Endothelial cell of umbilical vein (primary cell): ENCODE results near the gene AGBL3. TPM values are rescaled to one million over a fixed set of nuclear protein-coding genes. Genes with fewer than 3 reads are reported as not detected.

ENCODE experiments used
- BruUV-seq: library from RNA; stranded (reverse); fragments of 400-500 nt; replicated peaks from 2 replicates; lab custom pipeline; 2021; lab: Mats Ljungman, UMichigan
- CTCF ChIA-PET: fragments of 300-600, 350-600 bp; sonication (Branson Sonifier 250); formaldehyde crosslinking; loops from one replicate; lab custom pipeline; 2021; ENCODE audit warnings: antibody characterized with exemption, inconsistent platforms; lab: Charles Lee
- POLR2A ChIA-PET: fragments of 300-600, 350-600 bp; sonication (Branson Sonifier 250); formaldehyde crosslinking; loops from one replicate; lab custom pipeline; 2021; ENCODE audit warnings: antibody characterized with exemption, inconsistent platforms; lab: Charles Lee
- DNase-seq: peaks from one replicate; pipeline ENCODE4 v3.0.0-alpha.2; 2011; ENCODE audit warnings: low read depth, low spot score
- FAIRE-seq: peaks from 2 replicates; lab custom pipeline; 2011; peaks lifted over from hg19 to GRCh38; lab: Jason Lieb, UNC
- H2AFZ ChIP-seq: 2 replicates; pipeline ENCODE4 v1.6.0; 2012; ENCODE audit warnings: low read depth, low read length, control low read depth, inconsistent platforms
- H3K27ac ChIP-seq: 2 replicates; pipeline ENCODE4 v1.5.1; 2011; ENCODE audit warnings: low read depth, mild to moderate bottlenecking, control low read depth, low read length, moderate library complexity; ENCODE audit not compliant: insufficient read depth
- H3K27me3 ChIP-seq, 2 experiments: 2 replicates each; pipeline versions ENCODE4 v1.6.0 to v1.6.1; 2011; ENCODE audit warnings: low read length in 2 of 2, mixed read lengths in 1 of 2; ENCODE audit not compliant: control insufficient read depth in 2 of 2, insufficient read depth in 2 of 2
- H3K36me3 ChIP-seq, 2 experiments: 2 replicates in 1 of 2; 3 replicates in 1 of 2; pipeline ENCODE4 v1.5.1; 2011; ENCODE audit warnings: low read length in 2 of 2, mild to moderate bottlenecking in 1 of 2, moderate library complexity in 1 of 2; ENCODE audit not compliant: control insufficient read depth in 2 of 2, insufficient read depth in 2 of 2; ENCODE audit errors: extremely low read depth in 1 of 2
- H3K4me1 ChIP-seq: 3 replicates; pipeline ENCODE4 v1.5.1; 2011; ENCODE audit warnings: mild to moderate bottlenecking, low read length; ENCODE audit not compliant: control insufficient read depth, insufficient read depth; ENCODE audit errors: extremely low read depth
- H3K4me2 ChIP-seq: 2 replicates; pipeline ENCODE4 v1.6.1; 2011; ENCODE audit warnings: low read length, control low read depth, mixed read lengths; ENCODE audit not compliant: insufficient read depth
- H3K4me3 ChIP-seq, 3 experiments: fragments of 200-600 bp in 1 of 3; sonication (generic), shearing (Covaris generic) in 1 of 3; replicated peaks in 1 of 3; 2 replicates each; pipeline ENCODE4 v1.5.1; 2011 to 2016; ENCODE audit warnings: control low read depth in 3 of 3, low read length in 3 of 3, mild to moderate bottlenecking in 2 of 3, inconsistent platforms in 1 of 3, low read depth in 1 of 3, moderate library complexity in 1 of 3; ENCODE audit not compliant: insufficient read depth in 1 of 3
- H3K79me2 ChIP-seq: 2 replicates; pipeline ENCODE4 v1.6.0; 2012; ENCODE audit warnings: low read length, inconsistent platforms; ENCODE audit not compliant: control insufficient read depth, insufficient read depth
- H3K9ac ChIP-seq: replicated peaks from 2 replicates; pipeline ENCODE3; 2011; ENCODE audit warnings: low read length, control low read depth; ENCODE audit not compliant: insufficient read depth; ENCODE audit errors: extremely low read depth
- H3K9me1 ChIP-seq: replicated peaks from 3 replicates; pipeline ENCODE4 v1.6.0; 2011; ENCODE audit warnings: mild to moderate bottlenecking, low read length; ENCODE audit not compliant: control insufficient read depth, insufficient read depth; ENCODE audit errors: extremely low read depth
- H3K9me3 ChIP-seq: replicated peaks from 2 replicates; pipeline ENCODE4 v1.5.1; 2012; ENCODE audit warnings: low read length, inconsistent platforms; ENCODE audit not compliant: control insufficient read depth, insufficient read depth
- H4K20me1 ChIP-seq: replicated peaks from 2 replicates; pipeline ENCODE3; 2011; ENCODE audit warnings: mild to moderate bottlenecking, low read length; ENCODE audit not compliant: control insufficient read depth, insufficient read depth; ENCODE audit errors: extremely low read depth
- EZH2 ChIP-seq: IDR thresholded peaks from 2 replicates; pipeline ENCODE4 v1.6.1; 2012; ENCODE audit warnings: borderline replicate concordance, low read depth, mild to moderate bottlenecking, moderate library complexity, low read length, inconsistent platforms; ENCODE audit not compliant: severe bottlenecking
- FOS ChIP-seq: IDR thresholded peaks from 2 replicates; pipeline ENCODE4 v1.6.1; 2011; ENCODE audit warnings: mild to moderate bottlenecking, low read length, moderate library complexity, borderline replicate concordance; ENCODE audit not compliant: insufficient read depth
- GATA2 ChIP-seq: IDR thresholded peaks from 2 replicates; pipeline ENCODE4 v1.7.0; 2011; ENCODE audit warnings: low read depth, mild to moderate bottlenecking, moderate library complexity, mixed read lengths, low read length; ENCODE audit not compliant: insufficient read length, insufficient read depth
- JUN ChIP-seq: IDR thresholded peaks from 2 replicates; pipeline ENCODE4 v1.6.1; 2011; ENCODE audit warnings: borderline replicate concordance, low read depth; ENCODE audit not compliant: insufficient read length, insufficient read depth
- MAX ChIP-seq: IDR thresholded peaks from 2 replicates; pipeline ENCODE4 v1.6.1; 2011; ENCODE audit not compliant: insufficient read depth, insufficient read length
- MYC ChIP-seq: IDR thresholded peaks from one replicate; pipeline ENCODE4 v1.6.1; 2011; ENCODE audit warnings: mild to moderate bottlenecking, low read depth, low read length
- POLR2A ChIP-seq: IDR thresholded peaks from 2 replicates; pipeline ENCODE4 v1.6.1; 2012; ENCODE audit warnings: low read depth, mild to moderate bottlenecking, control low read depth, low read length
- POLR2AphosphoS5 ChIP-seq: IDR thresholded peaks from 2 replicates; pipeline ENCODE4 v1.6.1; 2012; ENCODE audit warnings: low read depth, mild to moderate bottlenecking, control low read depth, low read length, moderate library complexity; ENCODE audit not compliant: insufficient read depth
- dilution Hi-C: fragments of 300-500 bp; cut with MboI; formaldehyde crosslinking; loops from one replicate; pipeline ENCODE4 v1.15.0; 2019; ENCODE audit warnings: low sequenced_read_pairs; ENCODE audit not compliant: extremely low pct_ligation_motif_present
- intact Hi-C: fragments of 100-400 bp; cut with micrococcal nuclease; formaldehyde crosslinking; loops from one replicate; pipeline ENCODE4 v1.10.0; 2022
- polyA plus RNA-seq, 4 experiments: library from polyadenylated mRNA; depleted of rRNA in 3 of 4; stranded (reverse) in 3 of 4; unstranded in 1 of 4; fragments of >200 nt; gene quantifications; 2 replicates each; pipeline versions ENCODE4 v1.2.1 to v1.2.3, GENCODE V29; 2011 to 2012; ENCODE audit warnings: missing spikeins in 1 of 4
- total RNA-seq: library from RNA; stranded (reverse); gene quantifications from 2 replicates; pipeline ENCODE4 v1.2.3, GENCODE V29; 2021
- TF ChIP-seq, protein P1 (sequence below), 2 donors: IDR thresholded peaks; 1 replicate in 1 of 2; 2 replicates in 1 of 2; pipeline ENCODE4 v1.5.1; 2011; ENCODE audit warnings: low read length in 2 of 2, mild to moderate bottlenecking in 2 of 2, moderate library complexity in 2 of 2, control low read depth in 1 of 2, inconsistent platforms in 1 of 2, low read depth in 1 of 2; ENCODE audit not compliant: insufficient read depth in 1 of 2; ENCODE audit errors: extremely low read depth in 1 of 2

Gene AGBL3
- total and polyA plus RNA-seq, 2 donors (not counting 3 experiments of a cell fraction or from before 2014, with no cell fraction given) = 0.97 to 3.2 TPM

DNA sequence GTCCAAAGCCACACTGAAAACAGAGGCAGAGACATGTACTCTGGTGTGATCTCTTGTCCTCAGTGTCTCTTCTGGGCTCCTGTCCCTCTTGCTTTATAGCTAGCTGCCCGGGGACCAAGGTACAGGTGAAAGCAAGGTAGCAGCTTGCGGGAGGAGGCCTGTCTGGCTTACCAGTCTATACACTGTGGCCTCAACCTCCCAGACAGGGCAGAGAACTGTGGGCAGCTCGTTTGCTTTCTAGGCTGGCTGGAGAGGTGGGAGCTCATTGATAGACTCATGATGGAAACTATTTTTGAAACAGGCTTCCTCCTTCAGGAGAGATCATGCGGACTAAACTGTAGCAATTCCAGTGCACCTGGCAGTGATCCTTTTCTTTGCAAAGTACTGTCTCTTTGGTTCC is 179.6 kb downstream of the AGBL3 start:
- Histone ChIP-seq H3K27ac (no peak overlapping the region), H3K9me3 (no peaks in the 10 kb centered on the region), H3K36me3 (peaks cover 4% of the 10 kb centered on the region in 2 experiments), H3K4me1 (peaks cover 34% of the 10 kb centered on the region), H3K9ac (no peak overlapping the region), H3K79me2 (peaks cover 3% of the 10 kb centered on the region), H3K9me1 (no peaks in the 10 kb centered on the region), H3K4me3 (no peak overlapping the region), H4K20me1 (no peaks in the 10 kb centered on the region), H3K27me3 (no peaks in the 10 kb centered on the region), H3K4me2 (no peak overlapping the region), H2AFZ (no peak overlapping the region)
- no TSS peak for BruUV-seq
- dilution Hi-C loops = no loop called here
- FAIRE-seq = no peak
- TF ChIP-seq POLR2A (no peak), EZH2 (no peak), JUN (no peak), POLR2AphosphoS5 (no peak), MYC (no peak), MAX (no peak), GATA2 (no peak), FOS (no peak)
- TF ChIP-seq, protein P1, sequence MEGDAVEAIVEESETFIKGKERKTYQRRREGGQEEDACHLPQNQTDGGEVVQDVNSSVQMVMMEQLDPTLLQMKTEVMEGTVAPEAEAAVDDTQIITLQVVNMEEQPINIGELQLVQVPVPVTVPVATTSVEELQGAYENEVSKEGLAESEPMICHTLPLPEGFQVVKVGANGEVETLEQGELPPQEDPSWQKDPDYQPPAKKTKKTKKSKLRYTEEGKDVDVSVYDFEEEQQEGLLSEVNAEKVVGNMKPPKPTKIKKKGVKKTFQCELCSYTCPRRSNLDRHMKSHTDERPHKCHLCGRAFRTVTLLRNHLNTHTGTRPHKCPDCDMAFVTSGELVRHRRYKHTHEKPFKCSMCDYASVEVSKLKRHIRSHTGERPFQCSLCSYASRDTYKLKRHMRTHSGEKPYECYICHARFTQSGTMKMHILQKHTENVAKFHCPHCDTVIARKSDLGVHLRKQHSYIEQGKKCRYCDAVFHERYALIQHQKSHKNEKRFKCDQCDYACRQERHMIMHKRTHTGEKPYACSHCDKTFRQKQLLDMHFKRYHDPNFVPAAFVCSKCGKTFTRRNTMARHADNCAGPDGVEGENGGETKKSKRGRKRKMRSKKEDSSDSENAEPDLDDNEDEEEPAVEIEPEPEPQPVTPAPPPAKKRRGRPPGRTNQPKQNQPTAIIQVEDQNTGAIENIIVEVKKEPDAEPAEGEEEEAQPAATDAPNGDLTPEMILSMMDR (IDR thresholded peaks at IDR 0.05; ENCODE audit: extremely low read depth in 1 of 2, insufficient read depth in 1 of 2, low read depth in 1 of 2, low read length in 2 of 2) = no peak
- intact Hi-C loops = loop anchor here (10.0 kb wide), 1 partner anchor 471 kb away; no protein-coding TSS in a partner anchor
- POLR2A ChIA-PET = no interaction called here
- CTCF ChIA-PET = interaction anchor here (1.6 kb wide), 1 partner anchor 18 kb away, joined by 4 read pairs; the partner anchor contains the start of gene TMEM140
- DNase-seq = no peak
